ENCODE results near the gene MTX3. TPM values are rescaled to one million over a fixed set of nuclear protein-coding genes. Genes with fewer than 3 reads are reported as not detected.

MTX3 gene
- total and polyA plus RNA-seq, 4 donors: 4.2 to 22.6 (median 9.1) TPM

DNA sequence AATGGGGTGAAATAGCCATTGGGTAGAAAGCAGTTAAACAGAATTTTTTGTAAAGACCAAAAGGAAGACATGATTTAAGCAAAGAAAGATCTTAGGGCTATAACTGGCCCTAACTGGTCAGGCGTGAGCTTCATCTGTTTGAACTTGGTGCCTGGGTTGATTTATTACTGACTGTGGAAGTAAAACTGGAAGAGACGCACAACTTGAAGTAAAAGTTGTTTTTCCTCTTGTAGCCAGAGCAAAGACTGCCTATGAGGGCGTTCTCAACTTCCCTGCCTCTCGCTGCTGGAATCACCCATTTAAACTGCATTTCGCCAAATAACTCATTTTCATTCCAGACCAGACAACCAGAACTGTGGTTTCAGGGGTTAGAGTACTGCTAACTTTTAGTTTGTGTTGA, 45.6 kb upstream of the MTX3 start:
- no peak overlapping the region for H3K9ac ChIP-seq (ENCODE audit: insufficient read depth in 1 of 2, low read length in 2 of 2)
- no peaks in the 10 kb centered on the region for H3K9me3 ChIP-seq (ENCODE audit: control insufficient read depth in 4 of 4, insufficient read depth in 3 of 4, low read length in 3 of 4)
- TF ChIP-seq, protein P1, sequence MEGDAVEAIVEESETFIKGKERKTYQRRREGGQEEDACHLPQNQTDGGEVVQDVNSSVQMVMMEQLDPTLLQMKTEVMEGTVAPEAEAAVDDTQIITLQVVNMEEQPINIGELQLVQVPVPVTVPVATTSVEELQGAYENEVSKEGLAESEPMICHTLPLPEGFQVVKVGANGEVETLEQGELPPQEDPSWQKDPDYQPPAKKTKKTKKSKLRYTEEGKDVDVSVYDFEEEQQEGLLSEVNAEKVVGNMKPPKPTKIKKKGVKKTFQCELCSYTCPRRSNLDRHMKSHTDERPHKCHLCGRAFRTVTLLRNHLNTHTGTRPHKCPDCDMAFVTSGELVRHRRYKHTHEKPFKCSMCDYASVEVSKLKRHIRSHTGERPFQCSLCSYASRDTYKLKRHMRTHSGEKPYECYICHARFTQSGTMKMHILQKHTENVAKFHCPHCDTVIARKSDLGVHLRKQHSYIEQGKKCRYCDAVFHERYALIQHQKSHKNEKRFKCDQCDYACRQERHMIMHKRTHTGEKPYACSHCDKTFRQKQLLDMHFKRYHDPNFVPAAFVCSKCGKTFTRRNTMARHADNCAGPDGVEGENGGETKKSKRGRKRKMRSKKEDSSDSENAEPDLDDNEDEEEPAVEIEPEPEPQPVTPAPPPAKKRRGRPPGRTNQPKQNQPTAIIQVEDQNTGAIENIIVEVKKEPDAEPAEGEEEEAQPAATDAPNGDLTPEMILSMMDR (IDR thresholded peaks at IDR 0.05; ENCODE audit: control extremely low read depth, extremely low read depth): no peak
- ATAC-seq (ENCODE audit: insufficient read depth, low FRiP score) (no peak), DNase-seq (no peak)
- no peak overlapping the region for H3K4me3 ChIP-seq
- peaks cover 2 to 57% (median 55%) of the 10 kb centered on the region in 3 donors for H3K27me3 ChIP-seq (ENCODE audit: control insufficient read depth in 3 of 3, insufficient read depth in 3 of 3, low read length in 2 of 3)
- WGBS, 2 donors: 85 to 88% methylated on average over 5 of the region's 5 CpGs
- H3K27ac ChIP-seq (ENCODE audit: low read depth in 1 of 2, low read length in 1 of 2): no peak overlapping the region
- no peaks in the 10 kb centered on the region for H3K36me3 ChIP-seq (ENCODE audit: control insufficient read depth in 4 of 4, insufficient read depth in 4 of 4, low read length in 4 of 4)
- H3K4me1 ChIP-seq (ENCODE audit: control insufficient read depth in 5 of 5, insufficient read depth in 5 of 5, low read length in 5 of 5): peaks cover 0 to 4% (median 0%) of the 10 kb centered on the region in 5 donors

DNA sequence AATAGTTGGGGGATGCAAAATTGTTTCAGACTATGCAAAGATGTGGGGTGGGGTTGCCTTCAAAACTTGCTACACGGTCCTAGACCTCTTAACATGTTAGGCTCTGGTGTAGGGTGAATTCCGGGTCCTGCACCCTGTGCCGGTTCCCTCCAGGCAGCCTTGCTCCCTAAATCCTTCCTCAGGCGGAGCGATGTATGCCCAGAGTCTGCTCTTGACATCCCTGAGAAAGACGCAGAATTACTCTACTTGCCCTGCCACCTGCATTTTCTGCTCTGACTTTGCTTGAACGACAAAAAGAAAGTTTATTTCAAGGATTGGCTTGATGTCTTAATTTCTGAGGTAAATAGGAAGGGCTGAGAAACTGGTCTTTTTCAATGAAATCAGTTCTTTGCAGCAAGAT, 44.8 kb upstream of the MTX3 start:
- ATAC-seq (ENCODE audit: insufficient read depth, low FRiP score) (no peak), DNase-seq (no peak)
- H3K36me3 ChIP-seq (ENCODE audit: control insufficient read depth in 4 of 4, insufficient read depth in 4 of 4, low read length in 4 of 4): no peaks in the 10 kb centered on the region
- TF ChIP-seq, protein P1 (IDR thresholded peaks at IDR 0.05; ENCODE audit: control extremely low read depth, extremely low read depth): no peak
- H3K27ac ChIP-seq (ENCODE audit: low read depth in 1 of 2, low read length in 1 of 2): no peak overlapping the region
- H3K4me3 ChIP-seq: no peak overlapping the region
- peaks cover 0 to 2% (median 0%) of the 10 kb centered on the region in 4 donors for H3K9me3 ChIP-seq (ENCODE audit: control insufficient read depth in 4 of 4, insufficient read depth in 3 of 4, low read length in 3 of 4)
- peaks cover 2 to 57% (median 55%) of the 10 kb centered on the region in 3 donors for H3K27me3 ChIP-seq (ENCODE audit: control insufficient read depth in 3 of 3, insufficient read depth in 3 of 3, low read length in 2 of 3)
- peaks cover 0 to 4% (median 0%) of the 10 kb centered on the region in 5 donors for H3K4me1 ChIP-seq (ENCODE audit: control insufficient read depth in 5 of 5, insufficient read depth in 5 of 5, low read length in 5 of 5)
- H3K9ac ChIP-seq (ENCODE audit: insufficient read depth in 1 of 2, low read length in 2 of 2): no peak overlapping the region
- WGBS, 2 donors: 67 to 71% methylated on average over 7 of the region's 7 CpGs

DNA sequence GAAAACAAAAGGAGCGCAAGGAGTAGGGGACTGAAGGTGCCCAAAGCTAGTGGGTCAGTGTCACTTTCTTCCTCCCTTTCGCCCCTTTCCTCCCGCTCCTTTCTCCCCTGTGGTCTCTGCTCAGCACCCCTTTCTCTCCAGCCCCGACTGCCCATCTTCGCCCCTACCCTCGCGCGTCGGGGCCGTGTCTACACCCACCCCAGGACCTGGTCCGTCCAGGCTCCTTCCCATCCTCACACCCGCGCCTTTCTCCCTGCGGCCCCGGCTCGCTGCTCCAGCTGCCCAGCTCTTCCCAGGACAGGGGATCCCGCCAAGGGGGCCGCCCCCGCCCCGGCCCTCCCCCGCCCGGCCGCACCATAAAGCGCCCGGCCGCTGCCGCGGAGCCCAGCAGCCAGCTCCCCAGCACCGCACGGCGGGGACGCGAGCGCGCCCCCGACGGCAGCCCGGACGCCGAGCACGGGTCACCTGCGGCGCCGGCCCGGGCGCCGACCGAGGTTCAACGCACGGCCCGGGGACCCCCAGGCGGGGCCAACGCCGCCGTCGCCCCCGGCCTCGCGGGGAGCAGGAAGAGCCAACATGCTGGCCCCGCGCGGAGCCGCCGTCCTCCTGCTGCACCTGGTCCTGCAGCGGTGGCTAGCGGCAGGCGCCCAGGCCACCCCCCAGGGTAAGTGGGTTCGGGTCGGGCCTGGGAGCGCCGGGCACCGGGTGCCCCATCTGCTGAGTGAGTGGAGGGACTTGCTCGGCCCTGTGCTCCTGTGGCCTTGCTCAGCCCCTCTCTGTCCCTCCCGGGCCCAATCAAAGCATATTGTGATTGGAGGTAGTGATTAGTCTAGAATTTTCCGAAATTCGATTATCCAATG, 44.1 kb upstream of the MTX3 start, which contains the start of gene THBS4:
Gene THBS4, plus strand, starts transcription at position 387 of the 860 bp plus-strand sequence. Its CDS starts 190 bp downstream, at position 577.
- TF ChIP-seq, protein P1 (IDR thresholded peaks at IDR 0.05; ENCODE audit: control extremely low read depth, extremely low read depth): no peak
- DNase-seq (peak in 2 of 3 donors; percentile 18 to 25), ATAC-seq (ENCODE audit: insufficient read depth, low FRiP score) (no peak)
- no peak within 1 kb of the TSS for H3K4me3 ChIP-seq
- peaks cover 2 to 57% (median 55%) of the 10 kb centered on the region in 3 donors for H3K27me3 ChIP-seq (ENCODE audit: control insufficient read depth in 3 of 3, insufficient read depth in 3 of 3, low read length in 2 of 3)
- H3K4me1 ChIP-seq (ENCODE audit: control insufficient read depth in 5 of 5, insufficient read depth in 5 of 5, low read length in 5 of 5): peaks cover 0 to 4% (median 0%) of the 10 kb centered on the region in 5 donors
- H3K27ac ChIP-seq (ENCODE audit: low read depth in 1 of 2, low read length in 1 of 2): peak within 1 kb of the TSS in 1 of 2 donors; percentile 11
- no peaks in the 10 kb centered on the region for H3K36me3 ChIP-seq (ENCODE audit: control insufficient read depth in 4 of 4, insufficient read depth in 4 of 4, low read length in 4 of 4)
- H3K9ac ChIP-seq (ENCODE audit: insufficient read depth in 1 of 2, low read length in 2 of 2): no peak within 1 kb of the TSS
- H3K9me3 ChIP-seq (ENCODE audit: control insufficient read depth in 4 of 4, insufficient read depth in 3 of 4, low read length in 3 of 4): peaks cover 0 to 2% (median 0%) of the 10 kb centered on the region in 4 donors
- 7% methylated on average over 62 to 76 of the region's 76 CpGs for WGBS, 2 donors

Measured in lung (tissue), 12 donors.